ENCODE data around the gene MTFR2.

DNA sequence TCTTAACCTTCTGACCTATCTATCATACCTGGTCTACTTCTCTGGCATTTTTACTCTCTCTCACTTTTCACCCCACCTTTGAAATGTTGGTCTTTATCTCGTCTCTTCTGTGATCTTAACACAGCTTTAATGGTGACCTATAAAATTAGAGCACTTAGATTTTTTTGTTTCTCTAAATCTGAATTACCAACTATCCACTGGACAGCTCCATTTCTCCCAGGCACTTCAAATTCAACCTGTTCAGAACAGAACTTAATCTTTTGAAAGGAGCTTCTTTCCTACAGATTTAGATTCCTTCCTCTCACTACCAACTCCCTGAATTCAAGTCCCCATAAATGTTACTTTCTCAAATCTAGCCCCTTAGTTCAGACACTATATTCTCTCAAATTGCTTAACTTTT, 15.0 kb upstream of the MTFR2 start:
- TF ChIP-seq, protein P1, sequence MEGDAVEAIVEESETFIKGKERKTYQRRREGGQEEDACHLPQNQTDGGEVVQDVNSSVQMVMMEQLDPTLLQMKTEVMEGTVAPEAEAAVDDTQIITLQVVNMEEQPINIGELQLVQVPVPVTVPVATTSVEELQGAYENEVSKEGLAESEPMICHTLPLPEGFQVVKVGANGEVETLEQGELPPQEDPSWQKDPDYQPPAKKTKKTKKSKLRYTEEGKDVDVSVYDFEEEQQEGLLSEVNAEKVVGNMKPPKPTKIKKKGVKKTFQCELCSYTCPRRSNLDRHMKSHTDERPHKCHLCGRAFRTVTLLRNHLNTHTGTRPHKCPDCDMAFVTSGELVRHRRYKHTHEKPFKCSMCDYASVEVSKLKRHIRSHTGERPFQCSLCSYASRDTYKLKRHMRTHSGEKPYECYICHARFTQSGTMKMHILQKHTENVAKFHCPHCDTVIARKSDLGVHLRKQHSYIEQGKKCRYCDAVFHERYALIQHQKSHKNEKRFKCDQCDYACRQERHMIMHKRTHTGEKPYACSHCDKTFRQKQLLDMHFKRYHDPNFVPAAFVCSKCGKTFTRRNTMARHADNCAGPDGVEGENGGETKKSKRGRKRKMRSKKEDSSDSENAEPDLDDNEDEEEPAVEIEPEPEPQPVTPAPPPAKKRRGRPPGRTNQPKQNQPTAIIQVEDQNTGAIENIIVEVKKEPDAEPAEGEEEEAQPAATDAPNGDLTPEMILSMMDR (IDR thresholded peaks at IDR 0.05; ENCODE audit: low read depth, low read length, missing input control), result no peak
- TF ChIP-seq TAF1 (conservative IDR thresholded peaks at IDR 0.05) (no peak), EGR1 (IDR thresholded peaks at IDR 0.05; ENCODE audit: low read depth in 2 of 2) (no peak), FOXA1 (IDR thresholded peaks at IDR 0.05) (no peak)
